CD1c-positive myeloid dendritic cell (primary cell): ENCODE measurements around the gene YJEFN3.

ENCODE experiments used
- DNase-seq: peaks from one replicate; pipeline ENCODE4 v3.0.0-alpha.2; 2016; ENCODE audit errors: extremely low spot score

YJEFN3 gene, protein sequence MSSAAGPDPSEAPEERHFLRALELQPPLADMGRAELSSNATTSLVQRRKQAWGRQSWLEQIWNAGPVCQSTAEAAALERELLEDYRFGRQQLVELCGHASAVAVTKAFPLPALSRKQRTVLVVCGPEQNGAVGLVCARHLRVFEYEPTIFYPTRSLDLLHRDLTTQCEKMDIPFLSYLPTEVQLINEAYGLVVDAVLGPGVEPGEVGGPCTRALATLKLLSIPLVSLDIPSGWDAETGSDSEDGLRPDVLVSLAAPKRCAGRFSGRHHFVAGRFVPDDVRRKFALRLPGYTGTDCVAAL

DNA sequence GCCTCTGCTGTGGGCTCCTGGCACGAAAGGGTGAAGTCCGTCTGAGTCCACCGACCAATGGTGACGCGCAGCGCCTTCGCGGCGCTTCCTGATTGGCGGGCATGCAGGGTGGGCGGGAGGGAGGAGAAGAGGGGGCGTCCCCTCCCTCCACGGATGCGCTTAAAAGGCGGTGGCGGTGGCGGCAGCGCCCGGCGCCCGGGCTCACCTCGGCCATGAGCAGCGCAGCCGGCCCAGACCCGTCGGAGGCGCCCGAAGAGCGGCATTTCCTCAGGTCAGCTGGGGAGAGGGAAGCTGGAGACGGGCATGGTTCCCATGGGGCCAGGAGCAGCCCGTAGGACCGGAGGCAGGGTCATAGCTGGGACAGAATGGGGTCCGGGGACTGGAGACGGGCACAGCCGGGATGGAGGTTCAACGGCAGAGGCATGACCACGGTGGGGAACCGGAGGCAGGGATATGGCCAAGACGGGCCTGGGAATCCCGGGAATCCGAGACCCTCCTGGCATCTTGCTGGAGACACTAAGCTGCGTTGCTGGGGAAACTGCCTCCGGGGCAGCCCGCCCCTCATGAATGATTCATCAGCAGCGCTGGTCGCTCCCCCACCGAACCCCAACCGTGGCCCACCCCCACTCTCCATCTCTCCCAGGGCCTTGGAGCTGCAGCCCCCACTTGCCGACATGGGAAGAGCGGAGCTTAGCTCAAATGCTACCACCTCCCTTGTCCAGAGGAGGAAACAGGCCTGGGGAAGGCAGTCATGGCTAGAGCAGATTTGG lies at the start of gene YJEFN3:
YJEFN3 (plus strand) TSS at position 191 of the 770 bp plus-strand sequence; CDS start at position 213, 22 bp downstream.
- DNase-seq = no peak

DNA sequence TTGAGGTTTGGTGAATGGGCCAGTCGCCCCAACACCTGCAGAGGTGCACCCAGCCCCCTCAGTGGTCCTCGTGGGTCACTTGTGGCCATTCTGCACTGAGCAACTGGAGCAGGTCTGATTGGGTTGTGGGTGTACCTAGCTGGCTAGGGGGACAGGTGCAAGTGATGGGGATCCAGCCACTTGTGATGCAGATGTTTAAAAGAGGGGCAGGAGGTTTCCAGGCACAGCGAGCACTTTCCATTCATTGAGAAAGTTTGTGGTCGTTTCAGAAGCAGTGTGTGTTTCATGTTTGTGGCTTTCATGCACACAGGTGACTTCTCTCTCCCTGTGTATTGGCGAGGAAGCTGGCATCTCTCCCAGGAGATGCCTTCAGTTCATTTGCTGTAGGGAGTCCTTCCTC lies 48.0 kb upstream of the YJEFN3 start:
- DNase-seq = no peak

DNA sequence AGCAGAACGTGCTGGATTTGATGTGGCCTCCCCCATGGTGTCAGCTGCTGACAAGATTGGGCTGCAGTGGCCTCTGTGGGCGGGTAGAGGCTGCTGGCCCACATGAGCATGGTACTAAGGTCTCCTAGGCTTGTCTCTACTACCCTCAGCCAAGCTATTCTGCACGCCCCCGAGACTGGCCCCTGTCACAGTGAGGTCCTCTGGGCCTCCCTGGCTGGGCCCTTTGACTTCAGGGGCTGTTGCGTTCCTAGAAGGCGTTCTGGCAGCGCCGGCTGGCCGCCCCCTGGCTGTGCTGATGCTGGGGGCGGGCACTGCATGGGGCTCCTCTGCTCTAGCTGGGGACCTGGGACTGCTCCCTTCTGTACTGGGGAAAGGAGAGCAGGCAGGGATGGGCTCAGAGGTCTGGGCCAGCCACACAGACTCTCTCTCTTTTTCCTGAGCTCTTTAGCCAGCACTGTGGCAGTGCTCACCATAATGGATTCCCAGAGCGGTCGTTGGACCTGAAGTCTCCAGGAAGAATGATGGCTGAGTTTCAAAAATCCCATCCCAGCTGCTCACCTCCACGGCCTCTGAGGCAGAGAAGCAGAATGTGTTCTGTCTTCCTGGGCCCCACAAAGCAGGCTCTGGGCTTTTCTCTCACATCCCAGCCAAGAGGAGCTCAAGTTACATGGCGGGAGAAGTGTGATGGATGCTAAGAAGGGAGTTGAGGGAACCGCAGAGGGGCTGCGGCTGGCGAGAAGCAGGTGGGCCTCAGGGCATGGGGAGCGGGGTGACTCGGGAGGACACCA lies 45.7 kb upstream of the YJEFN3 start:
- DNase-seq = no peak

DNA sequence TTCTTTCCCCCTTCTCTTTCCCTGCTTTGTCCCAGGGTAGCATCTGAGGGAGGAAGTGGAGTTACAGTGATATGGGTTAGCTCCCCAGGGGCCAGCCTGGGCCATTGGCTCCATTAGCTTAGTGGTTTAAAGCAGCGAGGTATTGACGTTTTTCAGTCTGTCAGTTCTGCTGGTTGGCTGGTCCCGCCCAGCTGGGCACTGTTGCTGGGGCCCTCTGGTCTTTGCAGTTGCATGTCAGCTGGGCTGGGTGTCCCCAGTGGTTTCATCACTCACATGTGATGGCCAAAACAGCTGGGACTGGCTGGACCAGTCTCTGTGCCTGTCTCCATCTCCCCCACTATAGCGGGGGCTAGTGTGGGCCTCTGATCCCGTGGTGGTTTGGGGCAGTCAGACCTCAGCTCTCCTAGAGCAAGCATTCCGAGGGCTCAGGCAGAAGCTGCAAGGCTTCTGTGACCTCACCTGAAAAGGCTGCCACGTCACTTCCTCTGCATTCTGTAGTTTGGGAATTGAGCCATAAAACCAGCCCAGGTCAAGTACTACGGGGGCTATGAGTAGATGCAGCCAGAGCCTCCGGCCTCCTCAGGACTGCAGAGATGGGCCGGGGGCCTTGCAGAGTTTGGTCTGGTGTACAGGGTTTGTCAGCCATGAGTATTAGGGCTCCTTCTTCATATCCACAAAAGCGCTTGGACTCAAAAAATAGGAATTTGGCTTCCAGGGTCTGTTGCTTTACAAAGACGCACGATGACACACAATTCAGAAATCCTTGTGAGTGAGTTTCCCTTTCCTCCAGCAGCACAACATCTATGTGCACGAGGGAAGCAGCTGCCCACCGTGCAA lies 43.3 kb upstream of the YJEFN3 start:
- DNase-seq = no peak

DNA sequence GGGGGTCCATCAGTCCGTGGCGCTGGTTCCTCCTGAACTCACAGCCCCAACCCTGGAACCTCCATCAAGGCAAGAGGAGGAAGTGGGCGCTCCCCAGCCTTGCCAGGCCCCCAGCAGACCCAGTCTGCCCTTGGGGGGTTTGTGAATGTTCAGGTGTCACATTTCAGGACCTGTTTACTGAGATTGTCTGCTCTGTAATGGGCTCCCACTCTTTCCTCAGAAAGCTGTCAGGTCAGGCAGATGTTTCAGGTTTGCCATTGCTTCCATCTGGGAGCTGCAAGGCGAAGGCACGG lies 42.8 kb upstream of the YJEFN3 start:
- no peak for DNase-seq

DNA sequence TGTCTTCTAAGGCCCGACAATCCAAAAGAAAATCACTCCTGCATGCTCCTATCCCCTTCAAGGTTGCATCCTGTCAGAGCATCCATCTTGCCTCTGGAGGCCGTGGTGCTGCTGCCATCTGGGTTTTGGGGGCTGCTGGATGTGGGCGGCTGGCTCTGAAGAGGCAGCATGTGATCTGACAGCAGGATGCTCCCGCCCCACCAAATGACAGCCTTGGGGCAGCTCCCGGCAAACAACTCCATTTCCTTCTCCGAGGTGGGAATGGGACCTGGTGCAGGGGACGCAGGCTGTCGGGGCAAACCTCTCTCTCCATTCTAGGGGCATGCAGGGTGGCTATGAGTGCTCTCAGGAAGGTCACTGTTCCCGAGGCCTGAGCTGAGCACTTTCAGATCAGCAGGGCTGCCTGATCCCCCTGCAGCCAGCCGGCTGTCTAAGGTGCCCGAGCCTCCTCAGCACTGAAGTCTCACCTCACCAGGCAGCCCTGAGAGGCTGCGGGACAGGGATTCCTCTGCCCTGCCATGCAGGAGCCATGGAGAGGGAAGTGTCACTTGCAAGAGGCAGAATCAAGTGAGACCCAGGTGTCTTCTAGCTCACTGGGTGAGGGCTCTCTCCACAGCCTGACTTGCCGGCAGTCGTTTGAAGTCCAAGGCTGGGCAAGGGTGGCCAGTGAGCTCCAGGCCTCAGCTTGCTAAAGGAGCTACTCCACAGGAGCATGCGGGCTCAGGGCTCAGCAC lies 42.2 kb upstream of the YJEFN3 start:
- no peak for DNase-seq

DNA sequence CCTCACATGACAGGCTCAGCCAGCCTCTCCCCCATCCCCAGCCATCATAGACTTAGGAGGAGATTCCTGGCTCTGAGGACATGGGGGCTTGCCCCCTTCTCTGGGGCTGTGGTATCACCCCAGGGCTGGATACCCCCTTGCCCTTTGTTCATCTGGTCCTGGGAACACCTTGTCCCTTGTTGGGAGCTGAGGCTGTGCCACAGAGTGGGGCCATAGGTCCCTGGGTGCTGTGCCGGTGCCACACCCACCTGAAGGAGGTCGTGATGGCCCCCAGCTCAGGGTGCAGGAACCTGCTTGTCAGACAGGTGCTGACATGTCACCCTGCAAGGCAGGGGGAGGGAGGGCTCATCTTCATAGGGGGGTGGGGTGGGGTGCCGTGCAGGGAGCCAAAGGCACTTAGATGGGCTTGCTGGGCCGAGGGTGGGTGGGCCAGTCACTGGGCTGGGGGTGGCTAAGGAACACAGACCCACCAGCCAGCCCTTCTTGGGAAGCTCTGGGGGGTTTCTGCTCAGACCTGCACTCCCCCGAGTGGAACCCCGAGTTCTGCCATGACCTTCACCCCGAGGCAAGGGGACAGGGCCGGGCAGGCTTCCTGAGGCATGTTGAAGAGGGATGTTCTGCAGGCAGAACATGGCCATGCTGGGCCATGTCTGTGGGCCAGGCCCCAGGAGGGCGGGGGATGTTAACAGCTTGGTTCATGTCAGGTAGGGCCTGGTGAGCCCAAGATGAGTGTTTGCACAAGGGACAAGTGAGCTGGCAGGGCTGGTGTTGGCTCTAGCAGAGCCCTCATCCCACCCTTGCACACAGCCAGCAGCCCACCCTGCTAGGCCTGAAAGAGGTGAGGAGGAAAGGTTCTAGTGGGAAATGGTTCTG lies 41.4 kb upstream of the YJEFN3 start:
- no peak for DNase-seq

DNA sequence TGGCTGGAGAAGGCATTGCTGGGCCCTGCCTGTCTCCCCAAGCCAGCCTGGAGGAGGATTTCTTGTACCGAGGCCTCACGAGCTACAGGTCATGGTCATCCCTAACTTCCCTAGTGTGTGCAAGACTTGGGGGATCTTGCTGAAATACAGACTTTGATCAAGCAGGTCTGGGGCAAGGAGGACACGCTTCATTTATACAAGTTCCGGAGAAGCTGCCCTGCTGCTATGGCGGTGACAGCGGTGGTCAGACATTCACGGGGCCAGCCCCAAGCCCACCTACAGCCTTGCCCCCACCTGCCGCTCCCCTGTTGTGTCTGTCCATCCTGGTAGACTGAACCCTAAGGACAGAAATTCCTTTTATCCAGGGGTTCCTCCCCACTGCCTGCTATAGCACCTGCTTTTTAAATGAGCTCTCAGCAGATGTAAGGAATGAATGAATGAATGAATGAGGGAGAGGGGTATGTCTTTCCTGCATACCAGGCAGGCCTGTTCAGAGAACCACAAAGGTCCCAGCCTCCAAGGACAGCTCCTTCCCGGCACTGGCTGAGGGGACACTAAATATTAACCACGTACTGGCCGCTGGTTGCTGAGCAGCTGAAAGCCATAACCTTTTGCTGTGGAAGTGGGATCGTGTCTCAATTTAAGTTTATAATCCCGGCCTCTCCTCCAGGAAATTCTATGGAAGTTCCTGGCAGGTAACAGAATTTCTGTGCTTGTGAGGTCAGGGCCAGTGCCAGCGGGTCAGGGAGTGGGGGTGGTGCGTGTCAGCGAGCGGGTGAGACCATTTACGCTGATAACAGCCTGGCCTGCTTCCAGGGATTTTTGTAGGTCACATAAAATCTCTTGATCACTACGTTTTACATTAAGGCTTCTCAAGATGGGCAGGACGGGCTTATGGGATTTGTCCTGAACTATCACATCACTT lies 40.5 kb upstream of the YJEFN3 start:
- DNase-seq = no peak

DNA sequence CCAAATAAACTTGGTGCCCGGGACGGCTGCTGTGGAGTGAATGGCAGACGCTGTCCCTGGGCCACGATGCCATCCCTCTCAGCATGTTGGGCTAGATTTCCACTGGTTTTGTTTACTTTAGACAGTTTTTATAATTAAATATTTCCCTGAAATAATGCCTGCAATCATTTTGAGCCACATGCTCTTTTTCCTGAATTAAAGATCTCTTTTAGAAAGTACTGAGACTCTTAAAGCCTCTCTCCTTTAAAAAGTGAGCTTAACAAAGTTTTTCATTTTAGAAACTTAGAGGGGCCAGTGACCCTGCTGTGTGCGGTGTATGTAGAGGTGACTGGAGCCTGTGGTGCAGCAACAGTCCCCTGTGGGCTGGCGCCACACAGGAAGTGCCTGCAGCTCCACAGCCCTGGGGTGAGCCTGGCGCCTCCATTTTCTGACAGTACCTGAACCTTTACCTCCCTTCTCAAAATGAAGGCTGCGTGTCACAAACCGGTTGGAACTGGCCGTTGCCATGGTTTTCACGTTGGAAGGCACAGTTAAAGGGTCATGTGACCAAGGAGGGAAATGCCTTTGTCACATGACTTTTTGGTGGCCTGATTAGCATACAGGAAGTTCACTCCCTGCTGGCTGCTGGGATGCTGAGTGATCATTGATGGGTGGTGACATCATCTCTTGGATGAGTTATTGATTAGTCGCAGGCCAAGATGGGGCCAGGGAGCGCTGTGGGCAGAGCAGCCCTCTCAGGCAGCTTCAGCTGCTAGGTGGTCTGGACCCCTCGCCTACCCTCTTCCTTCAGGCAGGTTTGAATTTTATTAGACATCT lies 39.6 kb upstream of the YJEFN3 start:
- peak; percentile 91 for DNase-seq

DNA sequence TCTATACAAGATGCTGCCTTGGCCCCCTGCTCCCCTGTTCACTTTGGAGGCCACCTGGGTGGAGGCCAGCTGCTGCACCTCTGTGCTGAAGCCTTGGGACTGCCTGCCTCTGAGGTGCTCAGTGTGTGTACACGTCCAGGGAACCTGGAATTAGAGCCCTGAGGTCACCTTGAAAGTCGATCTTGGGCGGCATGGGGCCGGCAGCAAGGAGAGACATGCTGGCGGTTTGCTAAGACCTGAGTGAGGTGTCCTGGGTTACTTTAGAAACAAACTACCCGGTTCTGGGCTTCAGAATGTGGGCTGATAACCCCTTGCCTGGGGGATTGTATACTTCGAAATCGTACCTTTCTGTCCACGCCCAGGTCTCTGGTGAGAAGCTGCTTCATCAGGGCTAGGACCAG lies 38.9 kb upstream of the YJEFN3 start:
- DNase-seq = no peak

DNA sequence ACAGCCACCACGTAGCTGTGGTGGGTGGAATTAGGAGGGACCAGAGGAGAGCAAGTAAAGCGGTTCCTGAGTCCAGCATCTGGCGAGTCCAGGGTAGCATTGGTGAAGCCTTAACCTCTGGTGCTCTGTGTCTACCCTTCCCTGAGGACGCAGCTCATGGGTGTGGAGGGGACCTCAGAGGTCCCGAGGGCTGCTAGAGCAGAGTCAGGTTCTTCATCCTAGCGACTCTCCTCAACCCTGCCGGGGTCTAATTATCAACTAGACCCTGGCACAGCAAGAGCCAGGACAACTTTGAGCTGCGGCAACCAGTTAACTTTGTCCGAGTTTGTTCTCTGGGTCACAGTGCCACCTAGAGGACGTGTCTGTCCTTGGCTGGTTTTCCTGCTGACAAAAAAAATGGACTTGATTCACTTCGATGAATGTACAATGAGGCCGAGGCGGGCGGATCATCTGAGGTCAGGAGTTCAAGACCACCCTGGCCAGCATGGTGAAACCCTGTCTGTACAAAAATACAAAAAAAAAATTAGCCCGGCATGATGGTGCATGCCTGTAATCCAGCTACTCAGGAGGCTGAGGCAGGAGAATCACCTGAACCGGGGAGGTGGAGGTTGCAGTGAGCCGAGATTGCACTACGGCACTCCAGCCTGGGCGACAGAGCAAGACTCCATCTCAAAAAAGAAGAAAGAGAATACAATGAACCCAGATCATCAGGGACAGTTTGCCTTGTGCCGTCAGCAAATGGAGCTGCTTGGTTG lies 38.3 kb upstream of the YJEFN3 start:
- peak; percentile 83 for DNase-seq

DNA sequence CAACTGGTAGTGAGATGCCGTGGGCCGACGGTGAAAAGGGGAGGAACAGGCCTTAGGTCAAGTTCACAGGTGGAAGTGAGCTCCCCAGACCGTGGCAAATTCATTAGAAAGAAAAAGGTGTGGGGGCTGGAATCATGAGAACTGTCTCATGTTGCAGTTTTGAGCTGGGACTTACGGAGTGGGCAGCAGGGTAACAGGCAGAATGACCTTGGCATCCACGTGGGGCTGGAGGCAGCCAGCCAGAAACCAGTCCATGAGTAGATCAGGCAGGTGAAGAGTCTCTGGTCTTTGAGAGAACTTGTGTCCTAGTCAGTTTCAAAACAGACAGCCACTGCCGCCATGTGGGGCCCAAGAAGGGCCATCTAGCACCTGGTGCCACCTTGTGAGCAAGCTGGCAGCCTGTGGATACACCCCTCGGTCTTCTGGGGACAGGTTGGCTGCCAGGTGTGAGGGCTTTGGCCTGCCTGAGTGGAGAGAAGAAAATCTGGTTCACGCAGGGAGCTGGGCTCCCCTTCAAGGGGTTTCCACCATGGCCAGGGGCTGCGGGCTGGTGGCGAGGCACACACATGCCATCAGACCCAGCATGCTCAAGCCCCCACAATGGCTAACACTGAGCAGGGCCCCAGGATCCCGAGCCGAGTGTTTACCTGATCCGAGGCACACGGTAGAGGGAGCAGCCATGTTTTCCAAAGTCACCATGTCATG lies 37.2 kb upstream of the YJEFN3 start:
- no peak for DNase-seq

DNA sequence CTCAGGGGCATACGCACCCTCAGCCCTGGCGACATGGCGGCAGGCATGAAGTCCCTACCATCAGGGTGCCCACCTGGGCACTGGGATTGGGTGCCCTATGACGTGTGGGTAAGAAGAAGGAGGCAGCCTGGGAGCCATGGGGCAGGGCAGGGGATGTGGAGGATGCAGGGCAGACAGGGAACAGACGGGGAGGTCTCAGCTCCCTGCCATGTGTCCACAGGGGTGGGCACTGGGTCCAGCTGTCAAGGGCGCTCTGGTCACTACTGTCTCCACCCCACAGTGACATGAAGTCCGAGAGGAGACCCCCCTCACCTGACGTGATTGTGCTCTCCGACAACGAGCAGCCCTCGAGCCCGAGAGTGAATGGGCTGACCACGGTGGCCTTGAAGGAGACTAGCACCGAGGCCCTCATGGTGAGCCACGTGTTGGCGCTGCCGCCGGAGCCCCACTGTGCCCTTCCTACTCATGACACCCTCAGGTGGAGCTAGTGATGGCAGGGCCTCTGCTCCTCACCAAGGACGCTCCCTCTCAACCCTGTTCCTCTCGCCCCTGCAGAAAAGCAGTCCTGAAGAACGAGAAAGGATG lies 36.6 kb upstream of the YJEFN3 start:
- DNase-seq = no peak

DNA sequence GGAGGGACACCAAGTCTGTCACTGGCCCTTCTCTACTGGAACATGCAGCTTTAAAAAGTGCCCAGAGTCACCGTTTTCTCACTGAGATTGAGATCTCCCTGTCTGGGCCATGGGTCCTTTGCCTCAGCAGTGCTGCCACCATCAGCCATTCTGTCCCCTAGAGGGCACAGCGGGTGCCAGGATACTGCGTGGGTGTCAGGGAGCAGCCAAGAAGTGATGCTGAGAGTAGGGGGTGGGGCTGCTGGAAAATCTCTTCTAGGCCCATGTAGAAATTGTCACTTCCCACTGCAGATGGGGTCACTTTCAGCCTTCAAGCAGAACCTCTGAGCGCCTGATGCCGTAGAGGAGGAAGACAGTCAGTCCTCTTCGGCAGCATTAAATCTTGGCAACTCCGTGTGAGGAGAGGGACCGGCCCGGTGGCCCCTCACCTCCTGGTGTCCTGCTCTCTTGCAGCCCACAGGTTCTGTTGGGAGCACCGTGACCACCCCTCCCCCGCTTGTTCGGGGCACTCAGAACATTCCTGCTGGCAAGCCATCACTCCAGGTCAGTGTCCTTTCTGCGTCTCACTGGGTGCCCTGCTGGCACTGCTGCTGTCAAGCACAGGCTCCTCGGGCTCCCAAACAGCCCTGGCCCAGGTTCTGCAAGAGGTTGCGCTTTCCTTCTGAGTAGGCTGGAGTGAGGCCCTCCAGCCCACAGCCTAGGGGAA lies 34.7 kb upstream of the YJEFN3 start:
- DNase-seq = no peak
